Heart right ventricle (tissue), 16 donors: Measurements from ENCODE around the gene POLE. TPM values are rescaled to one million over a fixed set of nuclear protein-coding genes. Genes with fewer than 3 reads are reported as not detected.
A peak's percentile ranks its signal among the peaks of the same experiment; 100 is the strongest.

ENCODE experiments used
- ATAC-seq, 8 donors: fragments of 200-7000 bp; cut with Tn5 transposase; one replicate each; pipeline ENCODE4 v1.9.1; 2020; ENCODE audit warnings: mild to moderate bottlenecking in 8 of 8, moderate library complexity in 8 of 8, moderate number of reproducible peaks in 1 of 8
- DNase-seq, 2 donors: peaks; one replicate each; pipeline ENCODE4 v3.0.0-alpha.2; 2020
- H3K27ac ChIP-seq, 10 donors: fragments of 200-600 bp; sonication (generic) in 2 of 10; one replicate each; pipeline versions ENCODE4 v1.5.0 to v1.8.0; 2020 to 2022; ENCODE audit warnings: mild to moderate bottlenecking in 3 of 10
- H3K27me3 ChIP-seq, 7 donors: fragments of 200-600 bp; one replicate each; pipeline ENCODE4 v1.8.0; 2021 to 2022; ENCODE audit warnings: mild to moderate bottlenecking in 2 of 7
- H3K36me3 ChIP-seq, 9 donors: fragments of 200-600 bp; sonication (generic) in 1 of 9; one replicate each; pipeline versions ENCODE4 v1.5.0 to v1.8.0; 2020 to 2022; ENCODE audit warnings: mild to moderate bottlenecking in 2 of 9
- H3K4me1 ChIP-seq, 9 donors: fragments of 200-600 bp; sonication (generic) in 1 of 9; one replicate each; pipeline versions ENCODE4 v1.5.0 to v1.8.0; 2020 to 2022; ENCODE audit warnings: mild to moderate bottlenecking in 4 of 9
- H3K4me3 ChIP-seq, 10 donors: fragments of 200-600 bp; sonication (generic) in 2 of 10; one replicate each; pipeline versions ENCODE4 v1.5.0 to v1.8.0; 2020 to 2022; ENCODE audit warnings: mild to moderate bottlenecking in 7 of 10, moderate library complexity in 2 of 10
- H3K9me3 ChIP-seq, 11 donors: fragments of 200-600 bp in 10 of 11; sonication (generic) in 2 of 11; one replicate each; pipeline versions ENCODE4 v1.5.0 to v1.8.0; 2013 to 2022; ENCODE audit warnings: mild to moderate bottlenecking in 2 of 11, control low read depth in 1 of 11, moderate library complexity in 1 of 11
- CTCF ChIP-seq, 9 donors: fragments of 200-600 bp; sonication (generic) in 2 of 9; IDR thresholded peaks; one replicate each; pipeline versions ENCODE4 v1.5.0 to v1.8.0; 2021 to 2022; ENCODE audit warnings: antibody characterized with exemption in 9 of 9, mild to moderate bottlenecking in 5 of 9, moderate library complexity in 1 of 9
- WGBS, 2 donors: extraction: QIAGEN DNeasy Blood & Tissue Kit; methylation state at CpG; one replicate each; pipeline ENCODE4 v1.1.7; 2013; ENCODE audit warnings: inconsistent platforms in 1 of 2; 5-methylcytosine and 5-hydroxymethylcytosine counted together
- intact Hi-C, 10 donors: fragments of 100-400 bp; cut with DNase I; formaldehyde crosslinking; loops; one replicate each; pipeline versions ENCODE4 v1.11.1 to v1.14.2; 2022
- polyA plus RNA-seq, 2 donors: library from polyadenylated mRNA; stranded (reverse); fragments of 200-250 nt; gene quantifications; one replicate each; pipeline ENCODE4 v1.2.3, GENCODE V29; 2013
- total RNA-seq, 10 donors: library from RNA; stranded (reverse); fragmentation: NEBNext Ultra II Directional in 3 of 10; extraction: Animal tissue kit (Norgen Biotek cat#: 25700) in 3 of 10; gene quantifications; one replicate each; pipeline versions ENCODE4 v1.2.1 to v1.2.4, GENCODE V29; 2021 to 2023
- donor health status: Arrhythmogenic right ventricular cardiomyopathy.
- donor health status: ischemic (EF 13 %, LVEDD 7.1; RV severe dilation, severe dysfunction).
- donor health status: healthy with polysubstance abuse.
- donor health status: DM: no; HTN: yes; CAD: no.
- donor health status: DM: no; HTN: no; CAD: no.
- donor health status: ischemic (EF 25% LVEDD 6.9; RV normal size, moderate dysfunction).
- donor health status: ischemic (EF 25% LVEDD 5.7; RV mildly dilated, moderate dysfunction).
- donor health status: healthy.
- donor health status: DM: yes; HTN: yes; CAD: no.
- donor health status: Ischemic cardiomyopathy.
- donor health status: ischemic (EF 35%, LVEDD 5.7; RV mildly dilated, moderate dysfunction).
- donor health status: nonischemic (EF 11% LVEDD 7.7; RV severe dilation, severe dysfunction).
- donor health status: DM: yes; HTN: yes; CAD: no.
- donor health status: PGD.
- donor health status: ischemic (EF 29% LVEDD 5.4; RV normal size, mild dysfunction).
- donor health status: nonischemic (EF 23%, LVEDD 6.1; RV moderate dilation, normal function).

POLE gene
- total and polyA plus RNA-seq, 12 donors: 6.8 to 25.8 (median 9.9) TPM

GRCh38 chr12:132593521-132593920 lies 93.6 kb downstream of the POLE start:
- no peak for TF ChIP-seq CTCF (IDR thresholded peaks at IDR 0.05)
- peak in 1 of 2 donors; percentile 23 for DNase-seq
- WGBS, 2 donors: 73 to 86% methylated on average over 18 of the region's 18 CpGs
- no peaks in the 10 kb centered on the region for H3K36me3 ChIP-seq
- peaks cover 0 to 19% (median under 1%) of the 10 kb centered on the region in 9 donors for H3K4me1 ChIP-seq
- peaks cover 0 to 3% (median 0%) of the 10 kb centered on the region in 11 donors for H3K9me3 ChIP-seq
- peak overlapping the region in 4 of 10 donors; percentile 2 to 47 (median 24) for H3K4me3 ChIP-seq
- intact Hi-C loops: loop anchor here in 1 of 10 donors (10.0 kb wide), 1 partner anchor 109 kb away; no protein-coding TSS in a partner anchor
- peak in 2 of 8 donors; percentile 7 to 29 for ATAC-seq
- no peak overlapping the region for H3K27ac ChIP-seq
- peaks cover 0 to 18% (median 0%) of the 10 kb centered on the region in 7 donors for H3K27me3 ChIP-seq

- intact Hi-C loops: loop anchor here in 1 of 10 donors (10.0 kb wide), 1 partner anchor 108 kb away; no protein-coding TSS in a partner anchor
- no peak for ATAC-seq
Observed at GRCh38 chr12:132593071-132593470, 94.1 kb downstream of the POLE start.

GRCh38 chr12:132592282-132592970 lies 94.7 kb downstream of the POLE start:
- Histone ChIP-seq H3K9me3 (peaks cover 0 to 3% (median 0%) of the 10 kb centered on the region in 11 donors), H3K4me3 (no peak overlapping the region), H3K36me3 (no peaks in the 10 kb centered on the region), H3K27ac (no peak overlapping the region), H3K27me3 (peaks cover 0 to 18% (median 0%) of the 10 kb centered on the region in 7 donors), H3K4me1 (peaks cover 0 to 16% (median 0%) of the 10 kb centered on the region in 9 donors)
- 82 to 85% methylated on average over 38 of the region's 38 CpGs for WGBS, 2 donors
- no peak for TF ChIP-seq CTCF (IDR thresholded peaks at IDR 0.05)
- no peak for DNase-seq
- intact Hi-C loops: loop anchor here in 1 of 10 donors (10.0 kb wide), 1 partner anchor 108 kb away; no protein-coding TSS in a partner anchor
- ATAC-seq: no peak

More at GRCh38 chr12:132593071-132593470, 94.1 kb downstream of the POLE start:
- TF ChIP-seq CTCF (IDR thresholded peaks at IDR 0.05): no peak
- WGBS, 2 donors: 79 to 81% methylated on average over 21 of the region's 21 CpGs
- H3K27ac ChIP-seq: no peak overlapping the region
- H3K36me3 ChIP-seq: no peaks in the 10 kb centered on the region
- H3K9me3 ChIP-seq: peaks cover 0 to 3% (median 0%) of the 10 kb centered on the region in 11 donors
- H3K4me1 ChIP-seq: peaks cover 0 to 19% (median 0%) of the 10 kb centered on the region in 9 donors
- peaks cover 0 to 18% (median 0%) of the 10 kb centered on the region in 7 donors for H3K27me3 ChIP-seq
- no peak for DNase-seq
- no peak overlapping the region for H3K4me3 ChIP-seq

GRCh38 chr12:132591107-132591935 lies 95.8 kb downstream of the POLE start:
- H3K27ac ChIP-seq: no peak overlapping the region
- DNase-seq: no peak
- intact Hi-C loops: loop anchor here in 1 of 10 donors (10.0 kb wide), 1 partner anchor 107 kb away; no protein-coding TSS in a partner anchor
- no peak for TF ChIP-seq CTCF (IDR thresholded peaks at IDR 0.05)
- 93 to 94% methylated on average over 45 of the region's 45 CpGs for WGBS, 2 donors
- peaks cover 0 to 3% (median 0%) of the 10 kb centered on the region in 11 donors for H3K9me3 ChIP-seq
- no peak overlapping the region for H3K4me3 ChIP-seq
- H3K36me3 ChIP-seq: no peaks in the 10 kb centered on the region
- no peak for ATAC-seq
- peaks cover 0 to 7% (median 0%) of the 10 kb centered on the region in 7 donors for H3K27me3 ChIP-seq
- H3K4me1 ChIP-seq: peaks cover 0 to 13% (median 0%) of the 10 kb centered on the region in 9 donors
